HCT116 (cell line): ENCODE results near the gene RPTOR. TPM values are rescaled to one million over a fixed set of nuclear protein-coding genes. Genes with fewer than 3 reads are reported as not detected.

Source experiments
- ATAC-seq: fragments of 200-7000 bp; cut with Tn5 transposase; 2 replicates; pipeline ENCODE4 v1.9.1; 2020; ENCODE audit warnings: mild to moderate bottlenecking, moderate library complexity
- BruUV-seq: library from RNA; stranded (reverse); fragments of 400-500 nt; replicated peaks from 2 replicates; lab custom pipeline; 2021; lab: Mats Ljungman, UMichigan
- CTCF ChIA-PET: fragments of 300-600 bp; sonication (Branson Sonifier 250); formaldehyde crosslinking; loops from one replicate; lab custom pipeline; 2021; ENCODE audit warnings: antibody characterized with exemption; lab: Charles Lee
- POLR2A ChIA-PET: fragments of 300-600, 350-600 bp; sonication (Branson Sonifier 250); formaldehyde crosslinking; loops from one replicate; lab custom pipeline; 2021; ENCODE audit warnings: antibody characterized with exemption; lab: Charles Lee
- RAD21 ChIA-PET, 2 experiments: fragments of 300-600 bp; sonication (Branson Sonifier 250); formaldehyde crosslinking; loops; one replicate each; lab custom pipeline; 2023; ENCODE audit warnings: low total read pairs in 2 of 2; ENCODE audit not compliant: uncharacterized antibody in 2 of 2, unreplicated experiment in 2 of 2, low non-redundant PET in 1 of 2; lab: Charles Lee
- DNase-seq: peaks from one replicate; pipeline ENCODE4 v3.0.0-alpha.2; 2010; ENCODE audit warnings: low read depth, low spot score
- H2AFZ ChIP-seq: fragments of 200-600 bp; shearing (Covaris generic), sonication (generic); 2 replicates; pipeline ENCODE4 v1.6.1; 2017; ENCODE audit warnings: low read depth, mixed run types, mixed read lengths, antibody characterized with exemption, low read length; ENCODE audit not compliant: poor library complexity, severe bottlenecking
- H3K27ac ChIP-seq: 2 replicates; pipeline ENCODE4 v1.5.1; 2012; ENCODE audit warnings: low read depth, low read length
- H3K27me3 ChIP-seq: fragments of 200-600 bp; sonication (generic); 2 replicates; pipeline ENCODE4 v1.6.1; 2016; ENCODE audit warnings: mixed run types, low read length, mixed read lengths; ENCODE audit not compliant: insufficient read depth
- H3K36me3 ChIP-seq, 2 experiments: fragments of 200-500 bp in 1 of 2; fragments of 200-600 bp in 1 of 2; sonication (Bioruptor generic) in 1 of 2; sonication (generic) in 1 of 2; 2 replicates each; pipeline versions ENCODE4 v1.5.1 to v1.6.1; 2014 to 2016; ENCODE audit warnings: low read length in 2 of 2, inconsistent platforms in 1 of 2, mixed read lengths in 1 of 2, mixed run types in 1 of 2; ENCODE audit not compliant: insufficient read depth in 2 of 2, control insufficient read depth in 1 of 2
- H3K4me1 ChIP-seq, 2 experiments: fragments of 200-600 bp in 1 of 2; sonication (generic) in 1 of 2; 2 replicates each; pipeline versions ENCODE4 v1.5.1 to v1.6.1; 2012 to 2017; ENCODE audit warnings: low read length in 2 of 2, inconsistent platforms in 1 of 2, mild to moderate bottlenecking in 1 of 2, mixed read lengths in 1 of 2, mixed run types in 1 of 2, moderate library complexity in 1 of 2; ENCODE audit not compliant: insufficient read depth in 2 of 2, control insufficient read depth in 1 of 2
- H3K4me2 ChIP-seq: fragments of 200-600 bp; sonication (generic); 2 replicates; pipeline ENCODE4 v1.6.1; 2017; ENCODE audit warnings: mixed run types, low read length, mixed read lengths
- H3K4me3 ChIP-seq, 2 experiments: fragments of 200-600 bp in 1 of 2; sonication (generic) in 1 of 2; replicated peaks in 1 of 2; 2 replicates each; pipeline ENCODE4 v1.5.1; 2011 to 2016; ENCODE audit warnings: low read length in 2 of 2, control low read depth in 1 of 2, low read depth in 1 of 2, mild to moderate bottlenecking in 1 of 2, mixed read lengths in 1 of 2, mixed run types in 1 of 2
- H3K79me2 ChIP-seq: fragments of 200-600 bp; sonication (generic); 2 replicates; pipeline ENCODE4 v1.6.1; 2017; ENCODE audit warnings: mild to moderate bottlenecking, mixed run types, low read length, moderate library complexity, mixed read lengths; ENCODE audit not compliant: insufficient read depth
- H3K9ac ChIP-seq: fragments of 200-600 bp; sonication (generic); 2 replicates; pipeline ENCODE4 v1.6.1; 2016; ENCODE audit warnings: low read length, mixed read lengths
- H3K9me2 ChIP-seq: fragments of 200-600 bp; sonication (generic), shearing (Covaris generic); 2 replicates; pipeline ENCODE4 v1.6.1; 2017; ENCODE audit warnings: mixed run types, mild to moderate bottlenecking, moderate library complexity; ENCODE audit not compliant: insufficient read depth
- H3K9me3 ChIP-seq, 2 experiments: fragments of 200-500 bp in 1 of 2; fragments of 200-600 bp in 1 of 2; sonication (Bioruptor generic) in 1 of 2; sonication (generic) in 1 of 2; 2 replicates each; pipeline ENCODE4 v1.6.1; 2014 to 2017; ENCODE audit warnings: low read length in 2 of 2, mixed read lengths in 2 of 2, inconsistent platforms in 1 of 2, low read depth in 1 of 2, mild to moderate bottlenecking in 1 of 2, mixed run types in 1 of 2, moderate library complexity in 1 of 2; ENCODE audit not compliant: control insufficient read depth in 1 of 2, insufficient read depth in 1 of 2
- H4K20me1 ChIP-seq: fragments of 200-600 bp; sonication (generic), shearing (Covaris generic); 2 replicates; pipeline ENCODE4 v1.6.1; 2017; ENCODE audit warnings: mixed run types, mild to moderate bottlenecking, moderate library complexity; ENCODE audit not compliant: insufficient read depth
- CBX3 ChIP-seq: IDR thresholded peaks from 2 replicates; pipeline ENCODE4 v1.6.1; 2012; ENCODE audit warnings: low read depth
- CEBPB ChIP-seq: IDR thresholded peaks from 2 replicates; pipeline ENCODE4 v1.6.1; 2012; ENCODE audit warnings: low read depth
- CTCF ChIP-seq, 3 experiments: fragments of 200-600 bp in 1 of 3; sonication (generic) in 1 of 3; IDR thresholded peaks in 2 of 3; conservative IDR thresholded peaks in 1 of 3; 2 replicates each; pipeline ENCODE4 v1.5.1; 2012 to 2017; ENCODE audit warnings: low read depth in 2 of 3, low read length in 2 of 3, antibody characterized with exemption in 1 of 3, borderline replicate concordance in 1 of 3, control low read depth in 1 of 3, mild to moderate bottlenecking in 1 of 3, mixed read lengths in 1 of 3, mixed run types in 1 of 3, moderate library complexity in 1 of 3; ENCODE audit not compliant: insufficient read depth in 1 of 3
- EGR1 ChIP-seq: IDR thresholded peaks from 2 replicates; pipeline ENCODE4 v1.6.1; 2012; ENCODE audit warnings: low read depth
- ELF1 ChIP-seq: IDR thresholded peaks from 2 replicates; pipeline ENCODE4 v1.6.1; 2012; ENCODE audit warnings: low read depth, borderline replicate concordance
- EZH2 ChIP-seq: fragments of 200-600 bp; sonication (generic); IDR thresholded peaks from 2 replicates; pipeline ENCODE4 v1.6.1; 2017; ENCODE audit warnings: antibody characterized with exemption, mixed run types
- EZH2phosphoT487 ChIP-seq: fragments of 200-600 bp; IDR thresholded peaks from 2 replicates; pipeline ENCODE4 v1.6.1; 2018; ENCODE audit warnings: antibody characterized with exemption, borderline replicate concordance
- FOSL1 ChIP-seq: IDR thresholded peaks from 2 replicates; pipeline ENCODE4 v1.6.1; 2012; ENCODE audit warnings: low read depth
- MAX ChIP-seq: IDR thresholded peaks from 2 replicates; pipeline ENCODE4 v1.6.1; 2012
- POLR2A ChIP-seq: IDR thresholded peaks from 2 replicates; pipeline ENCODE4 v1.7.0; 2011; ENCODE audit warnings: borderline replicate concordance; ENCODE audit not compliant: insufficient read depth, insufficient read length; ENCODE audit errors: extremely low read depth
- POLR2AphosphoS5 ChIP-seq: IDR thresholded peaks from 2 replicates; pipeline ENCODE4 v1.6.1; 2011; ENCODE audit warnings: mild to moderate bottlenecking, low read depth, low read length, moderate library complexity
- RAD21 ChIP-seq: IDR thresholded peaks from 2 replicates; pipeline ENCODE4 v1.6.1; 2012; ENCODE audit warnings: low read depth, mild to moderate bottlenecking
- REST ChIP-seq: IDR thresholded peaks from 2 replicates; pipeline ENCODE4 v1.6.1; 2012; ENCODE audit warnings: low read depth
- SIN3A ChIP-seq: IDR thresholded peaks from 2 replicates; pipeline ENCODE4 v1.6.1; 2012; ENCODE audit warnings: low read depth
- SP1 ChIP-seq: IDR thresholded peaks from 2 replicates; pipeline ENCODE4 v1.6.1; 2012; ENCODE audit warnings: low read depth
- SRF ChIP-seq: IDR thresholded peaks from 2 replicates; pipeline ENCODE4 v1.6.1; 2012; ENCODE audit warnings: low read depth
- TCF7L2 ChIP-seq: IDR thresholded peaks from 2 replicates; pipeline ENCODE4 v1.7.0; 2011; ENCODE audit warnings: borderline replicate concordance, inconsistent platforms; ENCODE audit not compliant: insufficient read depth, insufficient read length; ENCODE audit errors: extremely low read depth
- YY1 ChIP-seq: IDR thresholded peaks from 2 replicates; pipeline ENCODE4 v1.6.1; 2011; ENCODE audit warnings: low read length, low read depth, moderate library complexity, mild to moderate bottlenecking; ENCODE audit not compliant: insufficient replicate concordance; ENCODE audit errors: extremely low read depth
- ZBTB33 ChIP-seq: IDR thresholded peaks from 2 replicates; pipeline ENCODE4 v1.6.1; 2011; ENCODE audit warnings: mild to moderate bottlenecking, low read length, moderate library complexity; ENCODE audit not compliant: insufficient replicate concordance; ENCODE audit errors: extremely low read depth
- ZNF274 ChIP-seq: fragments of 200-500 bp; sonication (Bioruptor generic); IDR thresholded peaks from 2 replicates; pipeline ENCODE4 v1.6.1; 2014; ENCODE audit warnings: mild to moderate bottlenecking, low read depth, low read length, inconsistent platforms
- intact Hi-C: fragments of 100-400 bp; cut with micrococcal nuclease; formaldehyde crosslinking; loops from 2 replicates; pipeline ENCODE4 v1.10.0; 2022
- total RNA-seq: library from RNA; stranded (reverse); gene quantifications from one replicate; pipeline ENCODE4 v1.2.1, GENCODE V29; 2021; ENCODE audit not compliant: unreplicated experiment

Gene RPTOR
- total RNA-seq, 1 experiment from 2014 or later = 69.5 TPM

GRCh38 chr17:80831491-80831890 is 286.9 kb downstream of the RPTOR start:
- BruUV-seq = no TSS peak
- H3K27me3 ChIP-seq = no peaks in the 10 kb centered on the region
- H3K36me3 ChIP-seq = no peaks in the 10 kb centered on the region; a peak in 1 of 4 replicates
- H3K27ac ChIP-seq = no peak overlapping the region
- H3K79me2 ChIP-seq = no peaks in the 10 kb centered on the region
- no peaks in the 10 kb centered on the region for H3K9me3 ChIP-seq
- no peak overlapping the region for H3K4me2 ChIP-seq
- H3K9me2 ChIP-seq = no peaks in the 10 kb centered on the region
- H3K9ac ChIP-seq = no peak overlapping the region
- peaks cover 13 to 51% of the 10 kb centered on the region in 2 experiments for H3K4me1 ChIP-seq
- ChIA-PET POLR2A (no interaction called here), RAD21 (no interaction called here), CTCF (no interaction called here)
- no peaks in the 10 kb centered on the region for H4K20me1 ChIP-seq
- DNase-seq = no peak
- intact Hi-C loops = no loop called here
- no peak overlapping the region for H2AFZ ChIP-seq
- TF ChIP-seq CTCF (IDR thresholded peaks at IDR 0.05 in 2 of 3, conservative IDR thresholded peaks at IDR 0.05 in 1 of 3; ENCODE audit: borderline replicate concordance in 1 of 3, insufficient read depth in 1 of 3, low read depth in 2 of 3, low read length in 2 of 3) (no peak), ELF1 (no peak), CEBPB (no peak), POLR2AphosphoS5 (no peak), SP1 (no peak), FOSL1 (no peak), SIN3A (no peak), EZH2phosphoT487 (no peak), EGR1 (no peak), ZBTB33 (no peak), ZNF274 (no peak), REST (no peak), SRF (no peak), RAD21 (no peak), CBX3 (no peak), POLR2A (no peak), EZH2 (no peak), MAX (no peak), TCF7L2 (no peak), YY1 (no peak)
- no peak for ATAC-seq
- H3K4me3 ChIP-seq = no peak overlapping the region
